Kidney epithelial cell (primary cell): ENCODE measurements around the gene PLCE1. TPM values are rescaled to one million over a fixed set of nuclear protein-coding genes. Genes with fewer than 3 reads are reported as not detected.

Experiments
- DNase-seq: peaks from one replicate; pipeline ENCODE4 v3.0.0-alpha.2; 2010; ENCODE audit warnings: low read depth
- H3K27me3 ChIP-seq: 2 replicates; pipeline ENCODE4 v1.6.0; 2011; ENCODE audit warnings: low read length; ENCODE audit not compliant: control insufficient read depth, insufficient read depth
- H3K36me3 ChIP-seq: 2 replicates; pipeline ENCODE4 v1.5.1; 2011; ENCODE audit warnings: low read length; ENCODE audit not compliant: control insufficient read depth, insufficient read depth
- H3K4me3 ChIP-seq: 2 replicates; pipeline ENCODE4 v1.5.1; 2011; ENCODE audit warnings: low read depth, mild to moderate bottlenecking, control low read depth, low read length
- total RNA-seq: library from RNA; depleted of rRNA; stranded (reverse); fragments of >200 nt; gene quantifications from 2 replicates; pipeline ENCODE4 v1.2.3, GENCODE V29; 2015
- TF ChIP-seq, protein P1 (sequence below): IDR thresholded peaks from 2 replicates; pipeline ENCODE4 v1.5.1; 2011; ENCODE audit warnings: mild to moderate bottlenecking, moderate library complexity, low read length, control low read depth, inconsistent platforms; ENCODE audit not compliant: insufficient read depth, poor library complexity, severe bottlenecking

The PLCE1 gene
- total RNA-seq, 1 donor from 2014 or later = 0.84 TPM

DNA sequence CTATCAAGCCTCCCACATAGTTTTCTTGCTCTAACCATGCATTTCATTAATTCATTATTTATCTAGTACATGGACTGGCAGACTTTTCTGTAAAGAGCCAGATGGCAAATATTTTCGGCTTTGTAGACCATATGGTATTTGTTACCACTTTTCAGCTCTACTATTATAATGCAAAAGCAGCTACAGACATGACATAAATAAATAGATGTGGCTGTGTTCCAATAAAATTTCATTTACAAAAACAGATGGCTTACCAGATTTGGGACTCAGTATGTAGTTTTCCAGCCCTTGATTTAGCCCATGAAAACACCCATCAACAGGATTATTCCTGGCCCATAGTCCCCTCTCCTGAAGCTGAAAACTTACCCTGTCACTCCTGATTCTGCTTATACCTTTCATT, 32.1 kb downstream of the PLCE1 start:
- no peak for DNase-seq
- H3K36me3 ChIP-seq = no peaks in the 10 kb centered on the region
- H3K4me3 ChIP-seq = no peak overlapping the region
- H3K27me3 ChIP-seq = no peaks in the 10 kb centered on the region
- TF ChIP-seq, protein P1, sequence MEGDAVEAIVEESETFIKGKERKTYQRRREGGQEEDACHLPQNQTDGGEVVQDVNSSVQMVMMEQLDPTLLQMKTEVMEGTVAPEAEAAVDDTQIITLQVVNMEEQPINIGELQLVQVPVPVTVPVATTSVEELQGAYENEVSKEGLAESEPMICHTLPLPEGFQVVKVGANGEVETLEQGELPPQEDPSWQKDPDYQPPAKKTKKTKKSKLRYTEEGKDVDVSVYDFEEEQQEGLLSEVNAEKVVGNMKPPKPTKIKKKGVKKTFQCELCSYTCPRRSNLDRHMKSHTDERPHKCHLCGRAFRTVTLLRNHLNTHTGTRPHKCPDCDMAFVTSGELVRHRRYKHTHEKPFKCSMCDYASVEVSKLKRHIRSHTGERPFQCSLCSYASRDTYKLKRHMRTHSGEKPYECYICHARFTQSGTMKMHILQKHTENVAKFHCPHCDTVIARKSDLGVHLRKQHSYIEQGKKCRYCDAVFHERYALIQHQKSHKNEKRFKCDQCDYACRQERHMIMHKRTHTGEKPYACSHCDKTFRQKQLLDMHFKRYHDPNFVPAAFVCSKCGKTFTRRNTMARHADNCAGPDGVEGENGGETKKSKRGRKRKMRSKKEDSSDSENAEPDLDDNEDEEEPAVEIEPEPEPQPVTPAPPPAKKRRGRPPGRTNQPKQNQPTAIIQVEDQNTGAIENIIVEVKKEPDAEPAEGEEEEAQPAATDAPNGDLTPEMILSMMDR = no peak

DNA sequence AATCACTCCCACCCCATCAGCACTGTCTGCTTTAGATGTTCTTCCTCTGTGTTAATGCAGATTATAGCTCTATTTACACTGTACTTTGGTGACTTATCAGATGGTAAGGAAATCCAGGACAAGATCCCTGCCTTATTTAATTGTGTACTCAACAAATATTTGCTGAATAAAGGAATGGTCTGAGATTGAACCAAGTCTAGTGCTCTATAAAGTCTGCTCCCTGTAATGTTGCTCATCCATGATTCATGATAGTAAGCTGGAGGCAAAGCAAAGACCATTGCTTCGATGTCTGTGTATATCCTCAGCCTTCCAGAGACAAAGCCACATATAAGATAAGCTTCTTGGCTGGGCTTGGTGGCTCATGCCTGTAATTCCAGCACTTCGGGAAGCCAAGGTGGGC, 33.5 kb downstream of the PLCE1 start:
- DNase-seq = no peak
- Histone ChIP-seq H3K4me3 (no peak overlapping the region), H3K27me3 (no peaks in the 10 kb centered on the region), H3K36me3 (no peaks in the 10 kb centered on the region)
- TF ChIP-seq, protein P1 = no peak

DNA sequence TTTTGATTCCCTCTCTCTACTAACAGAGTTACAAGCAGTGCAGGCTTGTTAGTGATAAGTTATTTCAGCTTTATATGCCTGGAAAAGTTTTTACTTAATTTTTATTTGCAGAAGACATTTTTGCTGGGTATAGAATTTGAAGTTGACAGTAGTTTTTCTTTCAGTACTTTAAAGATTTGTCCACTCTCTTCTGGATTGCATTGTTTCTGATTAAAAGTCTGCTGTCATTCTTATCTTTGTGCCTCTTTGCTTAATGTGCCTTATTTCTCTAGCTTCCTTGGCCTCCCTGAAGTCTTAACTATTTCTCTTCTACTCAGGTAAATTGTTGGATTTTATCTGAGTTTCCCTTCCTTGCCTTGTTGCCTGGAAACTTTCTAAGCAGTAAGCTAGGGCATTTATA, 36.2 kb downstream of the PLCE1 start:
- DNase-seq = no peak
- TF ChIP-seq, protein P1 = no peak
- H3K4me3 ChIP-seq = no peak overlapping the region
- no peaks in the 10 kb centered on the region for H3K27me3 ChIP-seq
- no peaks in the 10 kb centered on the region for H3K36me3 ChIP-seq

DNA sequence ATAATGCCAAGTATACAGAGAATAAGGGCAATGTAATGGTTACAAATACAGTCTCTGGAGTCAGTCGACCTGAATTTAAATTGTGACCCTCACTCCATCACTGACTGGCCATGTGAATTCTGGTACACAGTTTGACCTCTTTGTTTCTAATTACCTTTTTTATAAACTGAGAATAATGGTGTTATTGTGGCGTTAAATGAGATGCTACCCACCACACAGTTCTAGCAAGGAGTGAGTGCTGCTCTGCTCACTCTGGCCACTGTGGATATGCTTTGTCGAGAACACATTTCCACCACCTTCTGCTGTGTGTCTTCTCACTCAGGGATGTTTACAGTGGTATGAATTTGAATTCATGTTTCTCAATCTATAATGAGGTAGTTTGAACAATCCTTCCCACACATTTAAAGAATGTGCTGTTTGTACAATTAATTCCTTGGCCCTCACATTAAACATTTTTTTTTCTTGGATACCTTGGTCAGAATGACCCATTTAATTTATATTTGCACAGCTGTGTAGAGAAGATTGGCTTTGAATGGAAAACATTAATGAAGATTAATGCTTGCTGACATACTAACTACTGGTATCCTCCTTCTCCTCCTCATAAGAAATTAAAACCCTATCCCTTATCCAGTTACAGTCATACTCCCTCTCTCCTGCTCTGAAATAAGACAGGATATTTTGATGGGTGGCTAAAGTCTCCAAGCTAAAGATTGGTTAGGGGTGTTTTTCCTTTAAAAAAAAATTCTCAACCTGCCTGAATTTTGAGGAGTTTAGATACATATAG, 42.4 kb downstream of the PLCE1 start:
- DNase-seq = no peak
- Histone ChIP-seq H3K27me3 (no peaks in the 10 kb centered on the region), H3K36me3 (no peaks in the 10 kb centered on the region), H3K4me3 (no peak overlapping the region)
- TF ChIP-seq, protein P1 = no peak

DNA sequence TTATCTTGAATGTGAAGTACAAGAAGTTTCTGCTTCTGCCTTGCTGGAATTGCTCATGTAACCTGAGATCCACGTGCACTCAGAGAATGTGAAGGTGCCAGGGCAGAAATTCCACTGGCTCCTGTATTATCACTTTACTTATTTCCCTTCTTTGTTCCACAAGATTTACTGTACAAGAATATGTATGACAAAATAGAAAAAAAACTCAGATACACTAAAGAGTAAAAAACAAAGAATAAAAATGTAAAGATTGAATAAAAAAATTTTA, 43.0 kb downstream of the PLCE1 start:
- Histone ChIP-seq H3K4me3 (no peak overlapping the region), H3K27me3 (no peaks in the 10 kb centered on the region), H3K36me3 (no peaks in the 10 kb centered on the region)
- no peak for DNase-seq
- TF ChIP-seq, protein P1 = no peak

DNA sequence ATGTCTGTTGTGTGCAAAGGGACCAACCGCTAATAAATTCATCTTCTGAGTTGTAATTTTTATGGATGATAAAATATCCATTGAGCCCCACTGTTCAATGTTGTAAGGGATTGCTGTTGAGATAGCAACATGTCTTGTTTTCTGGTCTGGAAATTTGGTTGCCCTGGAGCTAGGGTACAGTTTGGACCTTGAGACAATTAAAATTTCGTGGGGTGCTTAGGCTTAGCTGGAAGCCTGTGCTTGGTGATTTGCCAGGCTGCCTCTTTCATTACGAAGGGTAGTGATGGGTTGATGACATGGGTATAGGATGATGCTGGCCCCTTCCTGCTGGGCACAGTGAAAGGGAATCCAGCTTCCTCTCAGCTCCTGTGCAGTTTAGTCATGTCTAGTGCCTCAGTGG, 43.6 kb downstream of the PLCE1 start:
- TF ChIP-seq, protein P1 = no peak
- Histone ChIP-seq H3K27me3 (no peaks in the 10 kb centered on the region), H3K36me3 (no peaks in the 10 kb centered on the region), H3K4me3 (no peak overlapping the region)
- DNase-seq = no peak
